Ovary (tissue), 9 donors: ENCODE measurements around the gene CD5L. TPM values are rescaled to one million over a fixed set of nuclear protein-coding genes. Genes with fewer than 3 reads are reported as not detected.

ENCODE experiments used
- DNase-seq, 5 donors: peaks; one replicate each; pipeline ENCODE4 v3.0.0-alpha.2; 2019 to 2020
- H3K27ac ChIP-seq, 2 donors: fragments of 200-600 bp; one replicate each; pipeline versions ENCODE4 v1.5.1 to v1.8.0; 2019 to 2022
- H3K27me3 ChIP-seq: fragments of 200-600 bp; one replicate; pipeline ENCODE4 v1.8.0; 2022
- H3K36me3 ChIP-seq: fragments of 200-600 bp; sonication (generic); one replicate; pipeline ENCODE4 v1.5.1; 2019
- H3K4me1 ChIP-seq: one replicate; pipeline ENCODE4 v1.8.1; 2013; ENCODE audit warnings: mild to moderate bottlenecking, moderate library complexity; ENCODE audit not compliant: insufficient read depth
- H3K4me3 ChIP-seq: fragments of 200-600 bp; sonication (generic); one replicate; pipeline ENCODE4 v1.5.1; 2017
- H3K9me3 ChIP-seq, 2 donors: fragments of 200-600 bp in 1 of 2; sonication (generic) in 1 of 2; one replicate each; pipeline versions ENCODE4 v1.5.1 to v1.8.1; 2013 to 2019; ENCODE audit warnings: mild to moderate bottlenecking in 1 of 2, moderate library complexity in 1 of 2
- CTCF ChIP-seq, 3 donors: fragments of 450-650 bp in 2 of 3; fragments of 200-600 bp in 1 of 3; IDR thresholded peaks; one replicate each; pipeline versions ENCODE4 v1.5.1 to v1.8.0; 2016 to 2022; ENCODE audit warnings: antibody characterized with exemption in 3 of 3, mild to moderate bottlenecking in 1 of 3
- EP300 ChIP-seq: sonication (generic); formaldehyde crosslinking; IDR thresholded peaks from one replicate; pipeline ENCODE4 v1.6.1; 2017; ENCODE audit warnings: antibody characterized with exemption
- POLR2A ChIP-seq: fragments of 450-650 bp; IDR thresholded peaks from one replicate; pipeline ENCODE4 v1.6.1; 2017; ENCODE audit warnings: antibody characterized with exemption, mild to moderate bottlenecking, moderate library complexity
- WGBS, 3 donors: extraction: QIAGEN DNeasy Blood & Tissue Kit in 1 of 3; methylation state at CpG; one replicate each; pipeline versions ENCODE4 v1.1.5 to v1.1.7; 2013 to 2017; 5-methylcytosine and 5-hydroxymethylcytosine counted together
- intact Hi-C, 4 donors: fragments of 100-400 bp; cut with DNase I; formaldehyde crosslinking; loops; one replicate each; pipeline versions ENCODE4 v1.11.0 to v1.15.1; 2022 to 2023
- polyA plus RNA-seq, 2 donors: library from polyadenylated mRNA; stranded (reverse); fragments of 200-250 nt in 1 of 2; fragments of 350-450 nt in 1 of 2; fragmentation: Illumina TruSeq in 1 of 2; extraction: RNeasy Lipid Tissue Mini Kit (QIAGEN cat#74804) in 1 of 2; gene quantifications; one replicate each; pipeline ENCODE4 v1.2.3, GENCODE V29; 2013 to 2014
- total RNA-seq, 7 donors: library from RNA; depleted of rRNA in 2 of 7; stranded (reverse); fragments of >200 nt in 2 of 7; fragmentation: NEBNext Ultra II Directional in 3 of 7; extraction: Animal tissue kit (Norgen Biotek cat#: 25700) in 3 of 7; gene quantifications; one replicate each; pipeline versions ENCODE4 v1.1.0 to v1.2.4, GENCODE V29; 2016 to 2023
- donor health status: DM: no; HTN: no; CAD: no; lungs with moderate emphysema.
- donor health status: DM: no; HTN: no; CAD: no.
- donor health status: Bipolar disorder and iron deficiency.
- donor health status: DM: yes; HTN: yes; CAD: no.
- donor health status: DM: no; HTN: no; CAD: no.
- donor health status: DM: yes; HTN: yes; CAD: no.

CD5L gene
- total and polyA plus RNA-seq, 9 donors, result 0.10 to 0.45 TPM; not detected in 7

GRCh38 chr1:157830887-157831286, 10.7 kb downstream of the CD5L start:
- Histone ChIP-seq H3K36me3 (no peaks in the 10 kb centered on the region), H3K27me3 (no peaks in the 10 kb centered on the region), H3K4me1 (no peaks in the 10 kb centered on the region), H3K9me3 (no peaks in the 10 kb centered on the region), H3K27ac (no peak overlapping the region), H3K4me3 (no peak overlapping the region)
- intact Hi-C loops, result no loop called here
- 73 to 80% (median 77%) methylated on average over 2 of the region's 2 CpGs for WGBS, 3 donors
- no peak for DNase-seq
- TF ChIP-seq POLR2A (no peak), CTCF (IDR thresholded peaks at IDR 0.05) (no peak), EP300 (no peak)

DNA sequence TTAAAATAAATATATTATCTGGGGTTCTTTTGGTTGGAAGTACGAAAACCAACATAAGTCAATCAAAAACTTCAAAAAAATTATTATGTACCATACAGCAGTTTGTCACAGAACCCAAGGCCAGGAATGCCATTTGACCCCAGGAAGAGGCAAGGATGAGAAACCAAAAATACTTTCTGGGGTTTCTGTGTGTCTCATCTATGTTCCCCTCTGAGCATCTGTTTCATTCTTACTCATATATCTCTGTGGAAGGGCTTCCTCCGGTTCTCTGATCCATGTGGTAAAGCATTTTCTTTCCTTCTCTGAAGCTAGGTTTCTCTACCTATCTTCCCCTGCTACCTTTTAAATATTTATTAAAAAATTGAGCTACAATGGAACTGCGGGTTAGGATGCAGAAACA, 11.9 kb downstream of the CD5L start:
- WGBS, 3 donors, result 74 to 83% (median 78%) methylated on average over 3 of the region's 3 CpGs
- Histone ChIP-seq H3K36me3 (no peaks in the 10 kb centered on the region), H3K27me3 (no peaks in the 10 kb centered on the region), H3K4me1 (no peaks in the 10 kb centered on the region), H3K4me3 (no peak overlapping the region), H3K27ac (no peak overlapping the region), H3K9me3 (no peaks in the 10 kb centered on the region)
- intact Hi-C loops, result no loop called here
- TF ChIP-seq EP300 (no peak), POLR2A (no peak), CTCF (IDR thresholded peaks at IDR 0.05) (no peak)
- no peak for DNase-seq

DNA sequence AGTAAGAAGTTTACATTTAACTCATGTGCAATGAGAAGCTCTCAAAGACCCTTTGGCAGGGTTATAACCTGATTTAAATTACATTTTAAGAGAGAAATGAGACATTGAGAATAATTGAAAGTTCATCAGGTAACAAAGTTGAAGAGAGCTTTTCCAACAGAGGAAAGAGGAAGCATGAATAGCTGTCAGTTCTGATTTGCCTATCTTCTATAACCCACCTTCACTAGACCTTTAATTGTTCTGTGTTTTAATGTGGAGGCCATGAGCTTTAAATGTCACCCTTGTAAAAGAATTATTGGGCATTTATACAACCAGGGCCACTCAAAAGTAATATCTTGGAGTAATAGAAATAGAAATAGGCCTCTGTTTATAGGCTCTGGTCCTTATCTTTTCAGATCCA, 12.4 kb downstream of the CD5L start:
- H3K36me3 ChIP-seq, result no peaks in the 10 kb centered on the region
- no peak overlapping the region for H3K4me3 ChIP-seq
- no peaks in the 10 kb centered on the region for H3K9me3 ChIP-seq
- no peaks in the 10 kb centered on the region for H3K27me3 ChIP-seq
- intact Hi-C loops, result no loop called here
- H3K27ac ChIP-seq, result no peak overlapping the region
- no peak for TF ChIP-seq EP300
- TF ChIP-seq CTCF (IDR thresholded peaks at IDR 0.05), result no peak
- TF ChIP-seq POLR2A, result no peak
- no peak for DNase-seq
- no peaks in the 10 kb centered on the region for H3K4me1 ChIP-seq

- 66 to 75% (median 74%) methylated on average over 2 of the region's 2 CpGs for WGBS, 3 donors
- Histone ChIP-seq H3K4me3 (no peak overlapping the region), H3K4me1 (no peaks in the 10 kb centered on the region), H3K9me3 (no peaks in the 10 kb centered on the region), H3K36me3 (no peaks in the 10 kb centered on the region), H3K27me3 (no peaks in the 10 kb centered on the region), H3K27ac (no peak overlapping the region)
- intact Hi-C loops, result no loop called here
- TF ChIP-seq EP300, result no peak
- no peak for DNase-seq
Measured at GRCh38 chr1:157820299-157820698, 21.3 kb downstream of the CD5L start.

DNA sequence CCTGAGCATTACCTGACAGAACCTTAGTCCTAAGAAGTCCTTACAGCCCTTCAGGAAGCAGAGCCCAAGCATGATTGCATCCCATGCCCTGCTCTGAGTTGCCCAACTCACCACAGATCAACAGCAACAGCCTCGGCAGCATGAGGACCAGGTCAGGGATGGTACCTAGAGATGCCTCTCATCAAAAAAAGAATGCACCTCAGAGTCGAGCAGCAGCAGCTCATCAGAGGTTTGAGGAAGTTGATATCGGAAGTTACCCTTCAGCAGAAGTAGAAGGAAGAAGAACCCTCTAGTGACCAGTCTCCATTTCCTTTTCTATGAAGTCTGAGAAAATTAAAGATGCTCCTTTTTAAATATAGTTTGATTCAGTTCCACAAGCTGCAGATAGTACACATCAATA, 21.7 kb downstream of the CD5L start, which contains the start of gene FCRL1:
FCRL1 (minus strand) TSS at position 225 of the 400 bp plus-strand sequence; CDS start at position 142, 83 bp downstream.
- Histone ChIP-seq H3K27me3 (no peaks in the 10 kb centered on the region), H3K4me3 (no peak within 1 kb of the TSS), H3K4me1 (no peaks in the 10 kb centered on the region), H3K36me3 (no peaks in the 10 kb centered on the region), H3K27ac (no peak within 1 kb of the TSS), H3K9me3 (no peaks in the 10 kb centered on the region)
- no peak for DNase-seq
- intact Hi-C loops, result no loop called here
- TF ChIP-seq CTCF (IDR thresholded peaks at IDR 0.05), result no peak
- TF ChIP-seq EP300, result no peak
- no peak for TF ChIP-seq POLR2A
- 68 to 74% (median 69%) methylated on average over 3 of the region's 3 CpGs for whole genome bisulfite sequencing, 3 donors
